Upper lobe of right lung (tissue), 1 donor: ENCODE measurements around the gene CPNE9. TPM values are rescaled to one million over a fixed set of nuclear protein-coding genes. Genes with fewer than 3 reads are reported as not detected.

Experiments
- ATAC-seq: fragments of 200-7000 bp; cut with Tn5 transposase; one replicate; pipeline ENCODE4 v1.9.1; 2020; ENCODE audit warnings: mild to moderate bottlenecking, moderate library complexity
- DNase-seq: peaks from one replicate; pipeline ENCODE4 v3.0.0-alpha.2; 2020
- H3K27ac ChIP-seq: fragments of 200-600 bp; one replicate; pipeline ENCODE4 v1.8.0; 2022
- H3K27me3 ChIP-seq: fragments of 200-600 bp; one replicate; pipeline ENCODE4 v1.8.0; 2022; ENCODE audit warnings: mild to moderate bottlenecking
- H3K36me3 ChIP-seq: fragments of 200-600 bp; one replicate; pipeline ENCODE4 v1.8.0; 2022
- H3K4me1 ChIP-seq: fragments of 200-600 bp; one replicate; pipeline ENCODE4 v1.8.0; 2022
- H3K4me3 ChIP-seq: fragments of 200-600 bp; one replicate; pipeline ENCODE4 v1.8.0; 2022; ENCODE audit warnings: mild to moderate bottlenecking
- H3K9me3 ChIP-seq: fragments of 200-600 bp; one replicate; pipeline ENCODE4 v1.8.0; 2022
- intact Hi-C: fragments of 100-400 bp; cut with DNase I; formaldehyde crosslinking; loops from one replicate; pipeline ENCODE4 v1.11.0; 2022
- total RNA-seq: library from RNA; stranded (reverse); fragmentation: NEBNext Ultra II Directional; extraction: Animal tissue kit (Norgen Biotek cat#: 25700); gene quantifications from one replicate; pipeline ENCODE4 v1.2.1, GENCODE V29; 2021
- TF ChIP-seq, protein P1 (sequence below): fragments of 200-600 bp; IDR thresholded peaks from one replicate; pipeline ENCODE4 v1.8.0; 2022; ENCODE audit warnings: antibody characterized with exemption
- donor health status: DM: no; HTN: yes; CAD: no; lungs with severe emphysema.

CPNE9 gene
- total RNA-seq, 1 donor from 2014 or later = 0.90 TPM

DNA sequence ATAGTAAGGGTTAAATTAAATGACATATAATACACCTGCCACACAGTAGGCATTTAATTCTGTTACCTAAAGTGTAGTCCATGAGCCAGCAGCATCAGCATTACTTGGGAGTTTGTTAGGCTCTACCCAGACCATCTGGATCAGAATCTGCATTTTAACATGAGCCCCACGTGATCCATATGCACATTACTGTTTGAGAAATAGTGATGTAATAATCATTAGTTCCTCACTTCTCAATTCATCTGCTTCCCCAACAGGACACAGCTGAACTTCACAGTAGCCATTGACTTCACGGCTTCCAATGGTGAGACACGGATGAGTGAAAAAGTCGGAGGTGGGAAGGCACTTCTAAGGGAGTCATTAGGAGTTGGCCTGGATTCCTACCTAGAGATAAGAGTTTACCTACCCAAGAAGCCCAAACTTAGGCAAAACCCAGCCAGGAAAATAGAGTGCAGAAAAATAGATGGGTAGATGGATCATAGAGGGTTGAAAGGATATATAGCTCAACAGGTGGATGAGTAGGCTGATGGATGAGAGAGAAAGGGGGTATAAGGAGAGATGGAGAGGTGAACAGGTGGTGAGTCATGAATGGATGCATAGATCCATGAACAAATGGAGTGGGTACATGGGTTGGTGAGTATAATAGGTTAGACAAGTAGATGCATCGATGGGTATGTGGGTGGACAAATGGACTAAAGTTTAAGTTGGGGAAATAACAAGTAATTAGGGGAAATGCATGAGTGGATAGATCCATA, 13.3 kb downstream of the CPNE9 start:
- Histone ChIP-seq H3K4me1 (peaks cover 4% of the 10 kb centered on the region), H3K27ac (no peak overlapping the region), H3K9me3 (no peaks in the 10 kb centered on the region), H3K4me3 (no peak overlapping the region), H3K36me3 (no peaks in the 10 kb centered on the region), H3K27me3 (no peaks in the 10 kb centered on the region)
- ATAC-seq = peak; percentile 32
- DNase-seq = no peak
- intact Hi-C loops = no loop called here
- TF ChIP-seq, protein P1, sequence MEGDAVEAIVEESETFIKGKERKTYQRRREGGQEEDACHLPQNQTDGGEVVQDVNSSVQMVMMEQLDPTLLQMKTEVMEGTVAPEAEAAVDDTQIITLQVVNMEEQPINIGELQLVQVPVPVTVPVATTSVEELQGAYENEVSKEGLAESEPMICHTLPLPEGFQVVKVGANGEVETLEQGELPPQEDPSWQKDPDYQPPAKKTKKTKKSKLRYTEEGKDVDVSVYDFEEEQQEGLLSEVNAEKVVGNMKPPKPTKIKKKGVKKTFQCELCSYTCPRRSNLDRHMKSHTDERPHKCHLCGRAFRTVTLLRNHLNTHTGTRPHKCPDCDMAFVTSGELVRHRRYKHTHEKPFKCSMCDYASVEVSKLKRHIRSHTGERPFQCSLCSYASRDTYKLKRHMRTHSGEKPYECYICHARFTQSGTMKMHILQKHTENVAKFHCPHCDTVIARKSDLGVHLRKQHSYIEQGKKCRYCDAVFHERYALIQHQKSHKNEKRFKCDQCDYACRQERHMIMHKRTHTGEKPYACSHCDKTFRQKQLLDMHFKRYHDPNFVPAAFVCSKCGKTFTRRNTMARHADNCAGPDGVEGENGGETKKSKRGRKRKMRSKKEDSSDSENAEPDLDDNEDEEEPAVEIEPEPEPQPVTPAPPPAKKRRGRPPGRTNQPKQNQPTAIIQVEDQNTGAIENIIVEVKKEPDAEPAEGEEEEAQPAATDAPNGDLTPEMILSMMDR = no peak

DNA sequence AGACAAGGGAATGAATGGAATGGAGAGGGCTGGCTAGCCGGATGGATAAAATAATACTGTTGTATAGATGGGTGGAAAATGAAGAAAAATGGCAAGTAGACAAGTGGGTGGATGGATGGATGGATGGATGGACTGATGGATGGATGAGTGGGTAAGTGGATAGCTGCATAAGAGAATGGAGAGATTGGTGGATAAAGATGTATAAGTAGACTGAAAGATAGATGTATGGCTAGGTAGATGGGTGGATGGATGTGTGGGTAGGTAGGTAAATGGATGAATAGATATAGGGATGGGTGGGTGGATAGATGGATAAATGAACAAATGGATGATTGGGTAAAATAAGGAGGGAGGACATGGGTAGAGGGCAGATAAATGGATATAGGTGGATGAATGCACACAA, 13.9 kb downstream of the CPNE9 start:
- no peak for ATAC-seq
- Histone ChIP-seq H3K27me3 (no peaks in the 10 kb centered on the region), H3K4me1 (peaks cover 4% of the 10 kb centered on the region), H3K4me3 (no peak overlapping the region), H3K36me3 (no peaks in the 10 kb centered on the region), H3K27ac (no peak overlapping the region), H3K9me3 (no peaks in the 10 kb centered on the region)
- DNase-seq = no peak
- intact Hi-C loops = no loop called here
- TF ChIP-seq, protein P1 = no peak

DNA sequence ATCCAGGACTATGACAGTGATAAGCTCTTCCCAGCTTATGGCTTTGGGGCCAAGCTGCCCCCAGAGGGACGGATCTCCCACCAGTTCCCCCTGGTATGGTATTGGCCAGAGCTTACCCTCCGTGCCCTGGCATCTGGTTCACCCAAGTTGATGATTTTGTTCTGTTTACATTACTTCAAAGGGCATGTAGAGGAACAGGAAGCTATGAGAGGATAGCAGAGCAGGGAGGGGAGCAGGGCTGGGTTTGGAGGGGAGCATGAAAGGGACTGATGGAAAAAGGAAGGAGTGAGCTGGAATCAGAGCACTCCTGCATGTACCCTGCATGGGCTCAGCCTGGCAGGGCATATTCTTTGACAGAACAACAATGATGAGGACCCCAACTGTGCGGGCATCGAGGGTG, 14.5 kb downstream of the CPNE9 start:
- TF ChIP-seq, protein P1 = no peak
- intact Hi-C loops = no loop called here
- DNase-seq (no peak), ATAC-seq (no peak)
- H3K27me3 ChIP-seq = no peaks in the 10 kb centered on the region
- peaks cover 4% of the 10 kb centered on the region for H3K4me1 ChIP-seq
- H3K9me3 ChIP-seq = no peaks in the 10 kb centered on the region
- H3K36me3 ChIP-seq = no peaks in the 10 kb centered on the region
- H3K27ac ChIP-seq = no peak overlapping the region
- no peak overlapping the region for H3K4me3 ChIP-seq

DNA sequence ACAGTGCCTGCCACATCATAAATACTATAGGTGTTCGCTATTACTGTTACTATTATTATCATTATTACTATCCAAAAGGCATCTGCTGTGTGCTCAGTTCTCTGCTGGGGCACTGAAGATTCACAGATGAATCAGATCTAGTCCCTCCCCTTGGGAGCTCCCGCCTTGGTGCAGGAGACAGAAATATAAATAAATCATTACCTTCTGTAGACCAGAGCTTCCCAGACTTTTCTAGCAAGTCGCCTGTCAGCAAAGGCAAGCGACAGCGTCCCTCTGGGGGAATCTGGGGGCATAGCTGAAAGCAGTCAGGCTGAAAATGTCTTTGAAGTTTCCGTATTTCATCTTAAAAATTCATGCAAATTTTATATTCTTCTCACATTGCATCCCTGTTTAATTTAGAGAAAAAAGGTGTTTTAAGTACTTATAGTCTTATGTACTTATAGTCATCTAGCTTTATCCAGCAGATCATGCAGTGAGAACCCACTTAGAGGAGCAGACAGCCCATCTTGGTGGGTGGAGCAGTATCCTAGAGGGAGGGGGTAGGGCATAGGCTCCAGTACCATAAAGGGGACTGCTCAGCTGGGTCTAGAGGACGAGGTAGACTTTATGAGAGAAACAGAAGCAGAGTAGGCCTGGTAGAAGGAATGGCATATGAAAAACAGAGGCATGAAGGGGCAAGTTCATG, 17.5 kb downstream of the CPNE9 start:
- Histone ChIP-seq H3K4me1 (peaks cover under 1% of the 10 kb centered on the region), H3K9me3 (no peaks in the 10 kb centered on the region), H3K27ac (no peak overlapping the region), H3K27me3 (no peaks in the 10 kb centered on the region), H3K4me3 (no peak overlapping the region), H3K36me3 (no peaks in the 10 kb centered on the region)
- ATAC-seq (no peak), DNase-seq (no peak)
- intact Hi-C loops = no loop called here
- TF ChIP-seq, protein P1 = no peak

DNA sequence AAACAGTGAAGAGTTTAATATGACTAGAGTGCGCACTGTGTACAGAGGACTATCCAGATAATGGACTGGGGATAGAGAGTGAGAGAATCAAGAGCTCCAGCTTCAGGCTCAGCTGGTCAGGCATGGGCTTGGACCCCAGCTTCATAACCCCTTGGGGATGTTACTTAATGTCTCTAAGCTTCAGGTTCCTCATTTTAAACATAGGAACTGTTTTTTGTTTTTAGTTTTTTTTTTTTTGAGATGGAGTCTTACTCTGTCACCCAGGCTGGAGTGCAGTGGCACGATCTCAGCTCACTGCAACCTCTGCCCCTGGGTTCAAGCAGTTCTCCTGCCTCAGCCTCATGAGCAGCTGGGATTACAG, 18.0 kb downstream of the CPNE9 start:
- ATAC-seq = no peak

More for the DNA sequence above, 18.0 kb downstream of the CPNE9 start:
- Histone ChIP-seq H3K27ac (no peak overlapping the region), H3K4me3 (no peak overlapping the region), H3K4me1 (no peaks in the 10 kb centered on the region), H3K27me3 (no peaks in the 10 kb centered on the region), H3K36me3 (no peaks in the 10 kb centered on the region), H3K9me3 (no peaks in the 10 kb centered on the region)
- intact Hi-C loops = no loop called here
- no peak for DNase-seq
- TF ChIP-seq, protein P1 = no peak
